CD4-positive, alpha-beta T cell (primary cell): ENCODE measurements around the gene FYB1. TPM values are rescaled to one million over a fixed set of nuclear protein-coding genes. Genes with fewer than 3 reads are reported as not detected.

Source experiments
- ATAC-seq: fragments of 200-7000 bp; cut with Tn5 transposase; one replicate; pipeline ENCODE4 v1.10.0; 2022; ENCODE audit warnings: mild to moderate bottlenecking; ENCODE audit not compliant: poor library complexity
- CTCF ChIA-PET: fragments of 350-600 bp; sonication (Branson Sonifier 250); formaldehyde crosslinking; loops from one replicate; lab custom pipeline; 2021; ENCODE audit warnings: antibody characterized with exemption, inconsistent platforms; lab: Charles Lee
- POLR2A ChIA-PET: fragments of 350-600 bp; sonication (Branson Sonifier 250); formaldehyde crosslinking; loops from one replicate; lab custom pipeline; 2021; ENCODE audit warnings: antibody characterized with exemption, inconsistent platforms; lab: Charles Lee
- DNase-seq, 14 experiments: peaks; one replicate each; pipeline ENCODE4 v3.0.0-alpha.2; 2013 to 2020; ENCODE audit warnings: mixed read lengths in 2 of 14
- H3K27ac ChIP-seq, 2 donors: one replicate each; pipeline versions ENCODE4 v1.5.1 to v1.7.0; 2013; ENCODE audit warnings: low read length in 2 of 2, low read depth in 1 of 2, mild to moderate bottlenecking in 1 of 2
- H3K27me3 ChIP-seq, 2 experiments: 1 replicate in 1 of 2; 2 replicates in 1 of 2; pipeline versions ENCODE4 v1.6.1 to v1.7.0; 2013; ENCODE audit warnings: low read length in 2 of 2, control low read depth in 1 of 2, mild to moderate bottlenecking in 1 of 2, moderate library complexity in 1 of 2; ENCODE audit not compliant: insufficient read depth in 2 of 2, control insufficient read depth in 1 of 2
- H3K36me3 ChIP-seq: one replicate; pipeline ENCODE4 v1.6.1; 2013; ENCODE audit warnings: low read length, control low read depth; ENCODE audit not compliant: insufficient read depth
- H3K4me1 ChIP-seq: one replicate; pipeline ENCODE4 v1.6.1; 2013; ENCODE audit warnings: low read length, control low read depth; ENCODE audit not compliant: insufficient read depth
- H3K4me3 ChIP-seq: one replicate; pipeline ENCODE4 v1.5.1; 2013; ENCODE audit warnings: mild to moderate bottlenecking, low read length, moderate library complexity
- H3K9me3 ChIP-seq, 2 experiments: 1 replicate in 1 of 2; 2 replicates in 1 of 2; pipeline versions ENCODE4 v1.6.1 to v1.7.0; 2013; ENCODE audit warnings: low read length in 2 of 2, mild to moderate bottlenecking in 2 of 2, control low read depth in 1 of 2, moderate library complexity in 1 of 2; ENCODE audit not compliant: control insufficient read depth in 1 of 2, insufficient read depth in 1 of 2
- H3K27ac Mint-ChIP-seq: one replicate; pipeline ENCODE4 v1.8.0; 2020; ENCODE audit warnings: mixed read lengths
- H3K27me3 Mint-ChIP-seq: one replicate; pipeline ENCODE4 v1.8.0; 2021; ENCODE audit warnings: mixed read lengths
- H3K36me3 Mint-ChIP-seq: one replicate; pipeline ENCODE4 v1.8.0; 2021; ENCODE audit warnings: low read depth, mixed read lengths
- H3K4me1 Mint-ChIP-seq: one replicate; pipeline ENCODE4 v1.8.0; 2021; ENCODE audit warnings: low read depth, mixed read lengths
- H3K4me3 Mint-ChIP-seq: one replicate; pipeline ENCODE4 v1.8.0; 2020; ENCODE audit warnings: mild to moderate bottlenecking, mixed read lengths
- H3K9me3 Mint-ChIP-seq: one replicate; pipeline ENCODE4 v1.8.0; 2020; ENCODE audit warnings: mixed read lengths
- CTCF ChIP-seq: fragments of 200-600 bp; IDR thresholded peaks from one replicate; pipeline ENCODE4 v1.8.0; 2022; ENCODE audit warnings: antibody characterized with exemption, mild to moderate bottlenecking
- intact Hi-C, 2 experiments: fragments of 100-400 bp; cut with DNase I in 1 of 2; cut with micrococcal nuclease in 1 of 2; formaldehyde crosslinking; loops; one replicate each; pipeline versions ENCODE4 v1.15.1 to v1.9.0; 2023 to 2025; cut with DNase I, micrococcal nuclease
- polyA plus RNA-seq, 2 donors: library from polyadenylated mRNA; unstranded; fragments of 120-200 nt; gene quantifications; one replicate each; pipeline ENCODE4 v1.2.1, GENCODE V29; 2013
- total RNA-seq, 174 experiments: library from RNA in 2 of 174; stranded (reverse) in 2 of 174; gene quantifications; one replicate each; pipeline ENCODE4 v1.2.3 and lab custom pipeline; 2021 to 2026

FYB1 gene
- total RNA-seq (100 to 1,000 TPM; 478 to 497 TPM), total RNA-seq (lab: John Stamatoyannopoulos, UW) (35.3 to 924 (median 453) reads per million in 172 experiments)
- 382 TPM for polyA plus RNA-seq (2013, experiment 1 of 2)
- polyA plus RNA-seq (2013, experiment 2 of 2) = 422 TPM

- POLR2A ChIA-PET = interaction anchor here (1.0 to 4.9 kb wide), 3 partner anchors 18 to 49 kb away, joined by 3 to 171 read pairs (median 107); no protein-coding TSS in a partner anchor
- no peaks in the 10 kb centered on the region for H3K9me3 Mint-ChIP-seq
- peak within 1 kb of the TSS; percentile 96 for H3K27ac Mint-ChIP-seq
- H3K4me3 ChIP-seq = peak within 1 kb of the TSS; percentile 65
- TF ChIP-seq CTCF = no peak
- CTCF ChIA-PET = interaction anchor here (1.5 to 3.6 kb wide), 3 partner anchors 12 to 82 kb away, joined by 3 to 24 read pairs (median 23); no protein-coding TSS in a partner anchor
- ATAC-seq (no peak), DNase-seq (peak in 2 of 14 experiments; percentile 37 to 48)
- H3K4me1 Mint-ChIP-seq = peaks cover 74% of the 10 kb centered on the region
- H3K36me3 Mint-ChIP-seq = no peaks in the 10 kb centered on the region
- intact Hi-C loops = loop anchor here (2.0 to 10.0 kb wide), 6 partner anchors 42 to 1195 kb away; no protein-coding TSS in a partner anchor
- H3K4me3 Mint-ChIP-seq = peak within 1 kb of the TSS; percentile 35
- H3K4me1 ChIP-seq = peaks cover 45% of the 10 kb centered on the region
- H3K9me3 ChIP-seq = no peaks in the 10 kb centered on the region
- no peaks in the 10 kb centered on the region for H3K27me3 Mint-ChIP-seq
- no peaks in the 10 kb centered on the region for H3K36me3 ChIP-seq
- H3K27ac ChIP-seq = peak within 1 kb of the TSS; percentile 9 to 72
- H3K27me3 ChIP-seq = no peaks in the 10 kb centered on the region
Measured at GRCh38 chr5:39219437-39219836, at the start of gene FYB1. Gene FYB1 (minus strand): TSS chr5:39219563. CDS start chr5:39202960, 16,603 bp downstream.

GRCh38 chr5:39267186-39267585 is 47.8 kb upstream of the FYB1 start:
- Mint-ChIP-seq H3K9me3 (no peaks in the 10 kb centered on the region), H3K4me3 (no peak overlapping the region), H3K36me3 (no peaks in the 10 kb centered on the region), H3K27ac (no peak overlapping the region), H3K4me1 (peaks cover 14% of the 10 kb centered on the region), H3K27me3 (no peaks in the 10 kb centered on the region)
- no peak for TF ChIP-seq CTCF
- H3K9me3 ChIP-seq = no peaks in the 10 kb centered on the region
- H3K36me3 ChIP-seq = no peaks in the 10 kb centered on the region
- intact Hi-C loops = no loop called here
- H3K27ac ChIP-seq = no peak overlapping the region
- ATAC-seq (no peak), DNase-seq (no peak)
- POLR2A ChIA-PET = interaction anchor here (0.8 kb wide), 1 partner anchor 62 kb away, joined by 3 read pairs; no protein-coding TSS in a partner anchor
- H3K4me3 ChIP-seq = no peak overlapping the region
- H3K27me3 ChIP-seq = no peaks in the 10 kb centered on the region
- CTCF ChIA-PET = no interaction called here
- H3K4me1 ChIP-seq = peaks cover 19% of the 10 kb centered on the region

- no peak overlapping the region for H3K4me3 Mint-ChIP-seq
- no peak overlapping the region for H3K27ac Mint-ChIP-seq
- POLR2A ChIA-PET = interaction anchor here (0.7 to 1.2 kb wide), 2 partner anchors 8 to 18 kb away, joined by 3 read pairs; no protein-coding TSS in a partner anchor
- no peaks in the 10 kb centered on the region for H3K36me3 Mint-ChIP-seq
- no peaks in the 10 kb centered on the region for H3K27me3 ChIP-seq
- H3K36me3 ChIP-seq = no peaks in the 10 kb centered on the region
- no peaks in the 10 kb centered on the region for H3K9me3 Mint-ChIP-seq
- intact Hi-C loops = no loop called here
- peaks cover 14% of the 10 kb centered on the region for H3K4me1 ChIP-seq
- H3K4me1 Mint-ChIP-seq = peaks cover 7% of the 10 kb centered on the region
- no peak overlapping the region for H3K27ac ChIP-seq
- TF ChIP-seq CTCF = no peak
- H3K9me3 ChIP-seq = no peaks in the 10 kb centered on the region
- CTCF ChIA-PET = interaction anchor here (0.9 to 1.6 kb wide), 3 partner anchors 24 to 49 kb away, joined by 3 to 8 read pairs (median 3); no protein-coding TSS in a partner anchor
- H3K27me3 Mint-ChIP-seq = no peaks in the 10 kb centered on the region
- no peak overlapping the region for H3K4me3 ChIP-seq
- DNase-seq (no peak), ATAC-seq (no peak)
Measured at GRCh38 chr5:39266442-39266841, 47.1 kb upstream of the FYB1 start.
